Measurements from ENCODE around the gene PSMD1.
"Not testable (repeated sequence)": the region's sequence is repeated elsewhere in the genome, so short reads cannot be mapped to it uniquely, and the experiment has no call there.

Gene PSMD1

DNA sequence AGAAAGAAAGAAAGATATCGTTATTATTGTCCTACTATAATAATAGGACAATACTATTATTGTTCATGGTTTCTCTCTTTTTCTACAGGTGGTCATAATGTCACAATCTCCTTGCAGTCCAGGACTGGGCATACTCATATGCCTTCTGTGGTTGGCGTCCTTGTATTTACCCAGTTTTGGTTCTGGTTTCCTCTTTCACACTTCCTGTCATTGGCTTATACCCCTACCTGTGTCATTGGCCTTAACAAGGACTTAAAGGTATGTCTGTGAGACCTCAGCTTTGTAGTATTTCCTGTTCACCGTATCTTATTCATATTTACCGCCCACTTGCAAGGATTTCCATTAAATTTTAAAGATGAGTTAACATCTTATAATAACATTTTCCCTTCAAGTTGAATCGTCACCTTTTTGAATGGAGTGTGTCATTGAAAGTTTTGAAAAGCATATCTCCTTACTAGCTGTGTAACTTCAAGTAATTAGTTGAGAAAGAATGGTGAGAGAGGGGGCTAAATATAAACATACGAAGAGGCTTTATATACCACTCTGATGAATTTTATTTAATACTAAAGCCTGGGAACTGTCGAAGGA, 104.7 kb downstream of the PSMD1 start:
- no peak for DNase-seq

DNA sequence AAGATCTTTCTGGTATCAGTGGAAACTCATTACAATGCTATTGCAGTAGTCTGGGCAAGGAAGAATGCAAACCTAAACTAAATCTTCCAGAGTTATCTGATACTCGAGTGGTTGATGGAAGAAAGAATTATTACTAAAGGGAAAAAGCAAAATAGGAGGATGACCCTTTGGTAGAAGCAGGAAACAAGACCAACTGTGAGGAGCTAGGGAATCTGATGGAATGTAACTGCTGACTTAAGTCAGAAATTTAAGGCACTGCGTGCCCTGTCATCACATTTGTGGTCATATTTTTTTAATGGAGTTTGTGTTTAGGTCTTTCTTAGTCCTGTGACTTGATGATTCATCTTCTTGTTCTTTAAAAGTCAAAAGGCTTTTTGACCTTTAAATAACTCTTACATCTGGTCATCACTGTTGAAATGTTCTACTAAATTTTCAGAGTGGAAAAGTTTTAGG, 105.2 kb downstream of the PSMD1 start:
- no peak for DNase-seq

DNA sequence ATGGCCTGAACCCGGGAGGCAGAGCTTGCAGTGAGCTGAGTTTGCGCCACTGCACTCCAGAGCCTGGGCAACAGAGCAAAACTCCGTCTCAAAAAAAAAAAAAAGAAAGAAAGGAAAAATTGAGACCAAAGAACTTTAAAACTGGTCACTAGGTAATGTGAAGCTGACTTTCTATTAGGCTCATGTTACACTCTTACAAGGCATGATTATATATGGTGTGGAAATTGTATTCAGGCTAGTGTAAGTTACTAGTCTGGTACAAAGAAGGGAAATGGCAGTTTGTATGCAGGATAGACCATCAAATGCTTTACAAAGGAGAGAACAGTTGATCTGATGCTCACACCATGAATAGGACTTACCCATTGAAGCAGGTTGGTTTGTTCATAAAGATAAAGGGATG, 106.3 kb downstream of the PSMD1 start:
- no peak for DNase-seq

DNA sequence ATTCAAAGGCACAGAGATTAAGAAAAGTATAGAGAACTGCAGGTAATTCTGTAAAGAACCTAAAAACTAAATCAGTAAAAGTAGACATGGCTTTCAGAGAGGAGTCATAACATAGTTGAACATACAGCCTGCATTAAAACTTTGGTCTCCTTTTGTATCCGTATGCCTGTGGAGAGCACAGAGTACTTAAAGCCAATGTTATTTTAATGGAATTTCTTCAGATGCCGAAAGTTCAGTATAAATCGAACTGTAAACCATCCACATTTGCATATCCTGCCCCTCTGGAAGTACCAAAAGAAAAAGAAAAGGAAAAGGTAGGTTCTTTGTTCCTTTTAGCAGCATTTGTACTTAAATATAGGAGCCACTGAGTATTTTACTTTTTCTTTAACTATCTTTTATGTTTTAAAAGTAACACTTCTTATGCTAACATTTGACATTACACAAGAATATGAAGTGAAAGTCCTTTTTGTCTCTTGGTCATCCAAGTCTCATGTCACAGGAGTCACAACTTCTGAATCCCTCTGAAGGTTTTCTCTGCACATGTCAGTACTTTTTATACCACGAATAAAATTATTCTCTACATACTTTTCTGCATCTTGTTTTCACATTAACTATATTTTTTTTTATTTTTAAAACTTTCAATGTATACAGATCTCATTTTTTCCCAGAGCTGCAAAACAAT, 106.9 kb downstream of the PSMD1 start:
- no peak for DNase-seq

DNA sequence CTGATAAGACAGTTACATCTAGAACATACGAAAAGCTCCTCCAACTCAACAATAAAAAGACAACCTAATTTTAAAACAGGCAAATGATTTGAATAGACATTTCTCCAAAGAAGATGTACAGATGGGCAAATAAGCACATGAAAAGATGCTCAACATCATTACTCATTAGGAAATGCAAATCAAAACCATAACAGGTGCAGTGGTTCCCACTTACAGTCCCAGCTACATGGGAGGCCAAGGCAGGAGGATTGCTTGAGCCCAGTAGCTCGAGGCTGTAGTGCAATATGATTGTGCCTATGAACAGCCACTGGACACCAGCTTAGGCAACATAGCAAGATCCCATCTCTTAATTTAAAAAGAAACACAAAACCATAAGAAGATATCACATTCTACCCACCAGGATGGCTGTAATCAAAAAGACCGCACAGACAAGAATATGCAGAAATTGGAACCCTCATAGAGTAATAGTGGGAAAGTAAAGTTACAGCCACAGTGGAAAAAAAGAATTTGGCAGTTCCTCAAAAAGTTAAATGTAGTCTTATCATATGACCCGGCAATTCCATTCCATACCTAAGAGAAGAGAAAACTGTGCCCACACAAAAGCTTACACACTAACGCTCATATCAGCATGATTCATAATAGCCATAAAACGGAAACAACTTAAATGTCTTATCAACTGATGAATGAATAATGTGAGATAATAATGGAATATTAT, 111.2 kb downstream of the PSMD1 start:
- DNase-seq: no peak

DNA sequence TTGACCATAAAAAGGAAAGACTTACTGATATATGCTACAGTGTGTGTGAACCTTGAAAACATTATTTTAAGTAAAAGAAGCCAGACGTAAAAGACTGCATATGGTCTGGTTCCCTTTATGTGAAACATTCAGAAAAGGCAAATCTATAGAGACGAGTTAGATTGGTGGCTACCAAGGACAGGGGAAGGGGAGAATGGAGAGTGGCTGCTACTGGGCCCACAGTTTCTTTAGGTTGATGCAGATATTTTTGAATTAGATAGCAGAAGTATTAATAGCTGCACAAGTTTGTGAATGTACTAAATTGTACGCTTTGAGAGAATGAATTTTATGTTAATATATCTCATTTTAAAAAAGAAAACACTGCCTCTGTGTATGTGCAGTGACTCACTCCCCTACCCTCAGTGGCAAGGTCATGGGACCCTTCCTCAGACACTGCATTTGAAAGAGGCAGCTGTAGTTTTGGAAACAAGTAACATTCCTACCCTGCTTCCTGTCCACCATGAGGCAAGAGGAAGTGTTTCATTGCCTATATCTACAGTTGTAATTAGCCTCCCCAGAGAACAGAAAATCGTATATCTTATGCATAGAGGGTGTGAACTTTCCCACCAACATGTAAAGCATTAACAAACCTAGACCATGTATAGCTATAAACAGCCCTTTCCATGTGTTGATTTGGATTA, 111.9 kb downstream of the PSMD1 start:
- DNase-seq: no peak

DNA sequence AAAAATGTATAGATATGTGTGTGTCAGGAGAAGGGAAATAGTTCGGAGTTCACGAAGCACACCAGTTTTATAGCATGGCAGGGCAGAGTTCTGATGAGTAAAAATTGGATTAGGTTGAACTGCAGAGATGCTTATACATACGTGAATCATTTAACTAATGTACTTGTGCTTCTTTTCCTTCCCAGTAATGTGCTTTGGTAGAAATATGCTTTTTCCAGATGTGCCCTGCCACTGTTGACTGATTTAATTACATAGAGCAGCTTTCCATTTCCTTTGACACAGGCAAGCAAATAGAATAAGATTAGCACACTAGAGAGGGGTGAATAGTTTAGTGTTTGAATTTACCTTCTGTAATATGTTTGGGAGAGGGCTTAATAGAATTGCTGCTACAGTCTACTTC, 112.8 kb downstream of the PSMD1 start:
- no peak for DNase-seq

DNA sequence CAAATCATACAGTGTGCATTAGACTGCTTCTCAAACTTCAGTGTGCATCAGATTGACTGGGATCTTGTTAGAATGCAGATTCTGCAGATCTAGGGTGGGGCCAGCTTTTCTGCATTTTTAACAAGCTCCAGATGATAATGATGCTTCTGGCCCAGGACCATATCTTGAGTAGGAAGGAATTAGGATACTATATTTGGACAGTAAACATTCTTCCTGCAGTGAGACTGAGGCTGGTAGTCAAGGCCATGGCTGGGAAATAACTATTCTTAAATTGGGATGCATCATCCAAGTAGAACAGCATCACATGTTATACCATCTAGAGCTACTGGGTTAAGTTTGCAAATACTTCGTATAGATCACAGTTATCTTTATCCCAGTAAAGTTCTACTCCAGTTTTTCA, 113.4 kb downstream of the PSMD1 start:
- no peak for DNase-seq

DNA sequence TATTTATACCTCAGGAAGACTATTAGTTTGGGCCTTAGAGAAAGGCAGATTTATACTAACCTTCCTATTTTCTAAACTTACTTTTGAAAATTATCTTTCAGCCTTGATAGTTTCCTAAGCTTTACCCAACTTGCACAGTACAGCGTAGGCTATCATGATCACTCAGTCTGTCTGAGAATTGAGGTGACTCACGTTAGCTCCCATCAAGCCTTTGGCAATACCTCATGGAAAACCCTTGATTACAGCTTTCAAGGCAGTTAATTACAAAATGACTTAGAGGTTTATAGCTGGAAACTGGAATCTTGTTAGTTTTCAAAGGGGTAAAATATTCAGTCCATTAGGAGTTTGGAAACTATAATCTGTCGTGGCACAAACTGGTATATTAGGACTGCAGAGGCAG, 115.4 kb downstream of the PSMD1 start:
- no peak for DNase-seq

DNA sequence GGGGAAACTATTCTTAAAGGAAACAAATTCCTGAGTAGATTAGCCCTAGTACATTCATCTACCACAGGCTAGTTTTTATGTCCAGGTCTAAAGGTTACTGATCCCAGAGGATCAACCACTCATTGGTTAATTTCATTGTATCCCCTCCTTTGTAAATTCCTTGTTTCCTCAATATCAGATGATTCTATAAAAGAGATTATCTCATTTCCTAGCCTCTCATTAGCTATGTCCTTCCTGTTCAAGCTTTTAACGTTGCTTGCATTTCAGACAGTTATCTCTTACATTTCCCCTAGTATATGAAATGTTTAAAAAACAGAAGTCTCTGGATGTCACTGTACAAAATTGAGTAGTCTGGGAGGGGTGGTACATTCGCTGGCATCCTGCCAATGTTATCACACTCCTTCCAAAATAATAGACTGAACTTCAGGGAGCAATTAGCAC, 117.6 kb downstream of the PSMD1 start:
- DNase-seq: no peak

DNA sequence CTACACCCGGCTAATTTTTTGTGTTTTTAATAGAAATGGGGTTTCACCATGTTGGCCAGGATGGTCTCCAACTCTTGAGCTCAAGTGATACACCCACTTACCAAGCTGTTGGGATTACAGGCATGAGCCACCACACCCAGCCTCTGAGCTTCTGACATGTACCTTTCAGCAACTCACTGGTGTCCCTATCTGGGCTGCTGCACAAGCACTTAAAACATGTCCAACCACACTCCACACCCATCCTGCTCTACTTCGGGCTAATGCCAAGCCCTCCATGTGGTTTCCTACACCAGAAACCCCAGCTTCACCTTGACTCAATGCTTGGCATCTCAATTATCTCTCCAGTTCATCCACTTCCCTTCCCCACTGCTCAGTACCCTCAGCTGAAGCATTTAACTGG, 119.4 kb downstream of the PSMD1 start:
- no peak for DNase-seq

DNA sequence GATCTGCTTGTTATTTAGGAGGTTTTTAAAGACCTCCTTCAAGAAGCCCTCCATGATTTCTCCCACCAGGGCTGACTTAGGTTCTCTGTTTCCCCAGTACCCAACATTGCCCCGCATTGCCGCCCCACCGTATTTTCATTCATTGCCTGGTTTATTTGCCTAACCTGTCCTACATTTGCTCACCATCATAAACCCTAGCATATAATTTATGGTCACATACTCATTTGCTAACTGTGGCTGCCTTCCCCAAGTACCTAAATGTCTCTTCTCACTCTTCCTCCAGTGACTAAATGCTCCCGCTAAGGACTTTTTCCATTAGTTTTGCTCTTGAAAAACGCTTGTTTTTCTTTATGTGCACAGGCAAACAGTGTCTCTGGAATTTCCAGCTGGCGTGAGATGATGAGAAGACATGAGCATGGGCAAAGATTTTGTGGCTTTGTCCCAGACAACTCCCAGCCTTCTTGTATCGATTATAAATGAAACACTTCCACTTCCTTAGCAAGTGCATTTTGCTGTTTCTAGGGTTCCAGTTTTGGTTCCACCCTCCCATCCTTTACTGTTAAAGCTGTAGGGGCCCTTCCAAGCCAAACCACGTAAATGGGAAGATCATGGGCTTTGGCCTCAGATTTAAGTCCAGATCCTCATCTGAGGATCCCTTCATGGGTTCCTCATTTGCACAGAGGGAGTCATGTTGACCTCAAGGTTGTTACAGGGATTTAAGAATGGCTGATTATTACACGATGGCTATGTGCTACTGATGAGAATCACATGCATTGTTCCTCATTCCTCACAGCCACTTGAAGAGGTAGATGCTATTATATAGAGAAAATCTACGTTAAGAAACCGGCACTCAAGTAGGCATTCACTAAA, 120.7 kb downstream of the PSMD1 start:
- no peak for DNase-seq

DNA sequence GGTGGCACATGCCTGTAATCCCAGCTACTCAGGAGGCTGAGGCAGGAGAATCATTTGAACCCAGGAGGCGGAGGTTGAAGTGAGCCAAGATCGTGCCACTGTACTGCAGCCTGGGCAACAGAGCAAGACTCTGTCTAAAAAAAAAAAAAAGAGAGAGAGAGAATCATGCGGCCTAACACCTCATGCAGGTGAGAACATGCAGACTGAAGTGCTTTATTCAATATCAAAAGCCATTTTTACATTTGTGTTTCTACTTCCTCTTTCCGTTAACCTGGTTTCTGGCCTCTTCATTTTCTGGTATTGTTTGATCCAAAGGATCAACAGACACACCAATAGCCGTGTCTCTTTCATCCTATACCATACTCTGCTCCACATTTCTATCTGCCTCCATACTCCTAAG, 122.1 kb downstream of the PSMD1 start:
- not testable (repeated sequence) for DNase-seq

DNA sequence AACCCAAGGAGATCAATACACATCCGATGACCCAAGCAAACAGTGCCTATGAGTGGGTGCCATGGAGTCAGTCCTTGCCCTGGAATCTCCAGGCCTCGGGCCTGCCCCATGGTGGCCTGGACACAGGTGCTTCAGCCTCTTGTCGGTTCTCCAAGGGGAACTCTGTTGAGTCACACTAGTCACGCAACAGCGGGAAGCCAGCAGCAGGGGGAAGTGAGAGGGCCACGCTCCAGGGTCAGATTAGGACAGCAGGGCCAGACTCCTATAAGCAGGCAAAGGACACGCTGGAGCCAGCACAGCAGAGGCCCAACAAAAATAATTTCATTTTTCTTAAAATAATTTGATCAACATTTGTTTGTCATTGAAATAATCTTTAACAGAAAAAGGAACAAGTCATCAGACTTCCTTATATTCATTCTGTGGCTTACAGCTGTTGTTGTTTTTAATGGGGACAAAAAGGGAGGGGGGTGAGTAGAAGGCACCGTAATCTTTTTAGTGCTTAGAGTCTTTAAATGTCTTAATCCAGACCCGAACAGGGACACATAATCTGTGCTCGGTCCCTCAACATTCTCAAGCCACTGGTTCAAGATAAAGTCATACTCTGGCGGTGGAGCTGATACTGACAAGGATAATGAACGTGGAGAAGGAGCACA, 125.3 kb downstream of the PSMD1 start:
- DNase-seq: no peak

DNA sequence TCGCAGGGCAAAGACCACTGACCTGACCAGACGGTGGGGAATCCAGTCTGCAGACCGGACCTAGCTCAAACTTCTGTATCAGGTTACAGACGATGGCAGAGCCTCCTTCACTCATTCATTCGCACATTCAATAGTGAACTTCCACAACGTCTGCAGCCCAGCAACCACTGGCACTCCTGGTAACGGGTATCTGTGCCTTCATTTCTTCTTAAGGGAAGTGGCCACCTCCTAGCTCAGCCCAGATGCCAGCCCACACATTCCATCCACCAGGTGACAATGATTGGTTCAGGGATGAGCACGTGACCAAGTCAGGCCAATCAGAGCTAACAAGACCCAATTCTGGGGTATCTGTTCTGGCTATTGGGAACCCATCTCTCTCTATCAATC, 125.8 kb downstream of the PSMD1 start:
- DNase-seq: no peak

DNA sequence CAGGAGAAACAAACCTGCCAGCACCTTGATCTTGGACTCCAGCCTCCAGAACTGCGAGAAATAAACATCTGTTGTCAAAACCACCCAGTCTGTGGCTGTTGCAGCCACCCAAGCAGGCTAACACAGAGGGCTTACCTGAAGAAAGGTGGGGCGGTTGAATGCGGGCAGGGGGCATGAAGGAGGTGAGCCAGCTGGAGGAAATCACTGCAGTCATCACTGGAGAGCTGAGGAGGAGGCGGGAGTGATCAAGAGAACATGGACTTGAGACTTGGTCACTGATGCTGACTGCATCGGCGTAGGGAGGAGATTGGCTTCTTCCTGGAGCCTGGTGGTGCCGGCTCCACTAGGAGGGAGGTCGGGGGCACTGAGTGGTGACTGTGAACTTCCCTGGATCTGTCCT, 127.2 kb downstream of the PSMD1 start:
- no peak for DNase-seq

DNA sequence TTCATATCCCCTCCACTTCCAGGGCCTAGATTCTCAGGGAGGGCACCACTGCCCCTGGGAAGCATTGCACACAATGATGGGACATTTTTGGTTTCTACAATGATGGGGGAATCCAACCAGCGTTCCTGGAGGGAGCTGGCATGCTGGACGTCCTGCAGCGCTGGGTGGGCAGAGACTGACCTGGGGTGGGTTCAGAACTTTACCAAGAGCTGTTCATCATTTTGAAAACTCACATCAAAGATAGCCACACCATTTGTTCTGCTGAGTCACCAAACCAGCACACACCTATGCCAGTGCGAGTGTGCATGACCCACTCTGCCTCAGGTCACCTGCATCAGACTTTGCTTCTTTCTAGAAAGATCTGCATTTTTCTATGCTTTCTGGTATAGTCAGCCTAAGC, 127.7 kb downstream of the PSMD1 start:
- DNase-seq: no peak

DNA sequence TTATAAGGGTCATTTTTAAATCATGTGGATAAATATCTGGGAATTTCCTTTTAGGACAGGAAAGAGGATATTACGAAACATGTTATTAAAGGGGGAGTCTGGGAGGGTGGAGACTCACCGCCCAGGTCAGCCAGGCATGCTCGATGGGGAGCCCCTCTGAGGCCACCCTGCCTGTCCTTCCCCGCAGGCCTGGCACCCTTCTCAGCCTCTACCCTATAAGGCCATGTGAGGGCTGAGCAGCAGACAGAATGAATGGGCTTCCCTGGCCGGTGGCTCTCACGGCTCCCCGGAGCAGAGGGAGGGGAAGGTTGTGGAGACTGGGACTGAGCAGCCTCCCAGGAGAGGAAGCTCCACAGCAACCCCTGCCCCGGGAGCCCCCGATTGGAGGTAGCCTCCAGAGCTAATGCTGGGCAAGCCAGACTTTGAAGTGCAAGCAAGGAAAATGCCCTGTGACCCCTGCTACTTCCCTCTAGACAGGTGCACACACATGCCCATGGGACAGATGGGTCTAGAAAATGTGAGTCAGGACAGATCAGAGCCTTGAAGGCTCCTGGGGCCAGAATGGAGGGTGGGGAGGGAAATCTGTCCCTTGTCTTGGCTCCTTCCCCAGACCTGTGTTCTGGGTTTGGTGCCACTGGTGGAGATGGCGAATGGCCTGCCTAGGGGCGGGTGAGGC, 128.5 kb downstream of the PSMD1 start:
- no peak for DNase-seq

DNA sequence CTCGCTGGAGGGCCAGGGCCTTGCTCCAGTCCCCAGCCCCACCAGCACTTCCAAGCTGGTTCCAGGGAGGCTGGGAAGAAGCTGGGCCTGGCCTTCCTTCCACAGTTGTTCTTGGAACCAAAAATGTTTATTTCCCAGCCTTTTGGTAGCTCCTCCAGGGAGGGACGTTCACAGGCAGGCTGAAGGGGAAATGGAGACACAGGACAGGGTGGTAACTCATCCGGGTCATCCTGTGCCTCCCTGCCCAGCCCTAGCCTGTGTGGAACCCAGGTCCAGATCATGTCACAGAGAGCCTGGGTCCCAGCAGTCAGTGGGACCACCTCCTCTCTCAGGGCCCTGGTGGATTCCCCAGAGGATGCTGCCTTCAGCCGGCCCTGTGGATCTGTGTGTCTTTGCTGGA, 129.2 kb downstream of the PSMD1 start:
- DNase-seq: no peak

DNA sequence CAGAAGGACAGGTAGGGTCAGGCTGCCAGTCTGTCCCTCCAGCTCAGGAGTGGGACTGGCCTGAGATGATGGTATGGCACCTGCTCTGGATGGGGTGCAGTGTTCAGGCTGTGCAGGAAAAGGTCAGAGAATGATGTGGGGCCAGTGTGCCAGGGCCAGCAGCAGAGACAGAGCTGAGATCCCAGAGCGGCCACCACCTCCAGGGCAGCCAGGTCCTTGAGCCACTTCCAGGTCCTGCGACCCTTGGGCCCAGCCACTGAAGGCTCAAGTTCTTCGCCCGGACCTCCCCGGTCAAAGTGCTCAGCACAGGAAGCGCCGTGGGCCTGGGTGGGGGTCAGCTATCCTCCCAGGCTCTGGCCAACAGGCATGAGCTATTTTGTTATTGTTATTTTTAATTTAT, 129.7 kb downstream of the PSMD1 start:
- no peak for DNase-seq

DNA sequence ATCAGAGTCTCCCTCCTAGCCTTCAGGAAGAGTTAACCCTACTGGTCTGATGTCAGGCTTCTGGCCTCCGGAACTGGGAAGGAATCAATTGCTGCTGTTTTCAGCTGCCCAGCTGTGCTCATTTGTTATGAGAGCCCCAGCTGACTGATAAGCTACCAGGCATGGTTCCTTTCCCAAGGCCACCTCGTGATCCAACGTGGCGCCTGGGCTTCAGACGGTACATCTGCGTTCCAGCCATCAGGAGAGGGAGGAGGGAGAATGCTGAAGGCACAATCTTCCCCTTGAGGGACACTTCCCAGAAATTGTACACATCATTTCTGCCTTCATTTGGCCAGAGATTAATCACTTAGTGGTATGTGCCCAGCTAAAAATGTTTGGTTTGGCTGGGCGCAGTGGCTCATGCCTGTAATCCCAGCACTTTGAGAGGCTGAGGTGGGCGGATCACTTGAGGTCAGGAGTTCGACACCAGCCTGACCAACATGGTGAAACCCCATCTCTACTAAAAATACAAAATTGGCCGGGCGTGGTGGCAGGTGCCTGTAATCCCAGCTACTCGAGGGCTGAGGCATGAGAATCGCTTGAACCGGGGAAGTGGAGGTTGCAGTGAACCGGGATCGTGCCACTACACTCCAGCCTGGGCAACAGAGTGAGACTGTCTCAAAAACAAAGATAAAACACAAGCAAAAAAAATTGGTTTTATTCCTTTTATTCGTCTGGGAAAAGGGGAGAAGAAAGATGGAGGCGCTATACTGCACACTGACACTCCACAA, 131.3 kb downstream of the PSMD1 start:
- DNase-seq: no peak
